Esophagus mucosa (tissue), 1 donor: ENCODE measurements around the gene LEMD3. TPM values are rescaled to one million over a fixed set of nuclear protein-coding genes. Genes with fewer than 3 reads are reported as not detected.

Experiments
- ATAC-seq: fragments of 200-7000 bp; cut with Tn5 transposase; one replicate; pipeline ENCODE4 v1.9.1; 2020
- total RNA-seq: library from RNA; stranded (reverse); gene quantifications from one replicate; pipeline ENCODE4 v1.2.4, GENCODE V29; 2023
- donor health status: DM: yes; HTN: yes; CAD: no.

The LEMD3 gene
- total RNA-seq, 1 donor from 2014 or later: 14.1 TPM

DNA sequence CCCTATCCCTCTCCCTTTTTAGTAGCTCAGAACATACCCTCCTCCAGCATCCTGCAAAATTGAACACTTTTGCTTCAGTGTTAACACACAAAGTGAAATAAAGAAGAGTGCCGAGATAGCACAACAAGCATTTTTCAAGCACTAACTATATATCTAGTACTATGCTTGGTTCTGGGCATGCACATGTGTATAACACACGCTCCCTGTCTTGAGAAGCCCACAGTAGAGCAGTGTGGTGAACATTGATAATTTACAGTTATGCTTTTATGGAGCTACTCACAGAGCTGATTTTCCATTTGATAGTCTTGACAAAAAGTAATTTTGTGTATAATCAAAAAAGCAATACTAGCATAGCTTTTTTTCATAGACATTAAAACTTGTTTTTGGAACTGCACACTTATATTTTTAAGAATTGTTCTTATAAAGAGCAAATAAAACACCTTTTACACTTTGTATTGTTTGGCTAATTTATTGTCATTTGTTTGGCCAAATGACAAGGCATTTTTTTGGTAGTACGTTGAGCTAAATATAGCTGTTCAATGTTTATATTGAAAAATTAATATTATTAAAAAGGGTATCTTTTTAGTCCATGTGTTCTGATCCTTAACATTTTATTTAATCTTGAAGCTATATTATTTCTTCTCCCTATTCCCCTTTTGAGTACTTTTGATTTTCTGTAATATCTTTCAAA, 39.7 kb downstream of the LEMD3 start:
- no peak for ATAC-seq

- no peak for ATAC-seq
Observed at GRCh38 chr12:65209655-65210043, 40.3 kb downstream of the LEMD3 start.

DNA sequence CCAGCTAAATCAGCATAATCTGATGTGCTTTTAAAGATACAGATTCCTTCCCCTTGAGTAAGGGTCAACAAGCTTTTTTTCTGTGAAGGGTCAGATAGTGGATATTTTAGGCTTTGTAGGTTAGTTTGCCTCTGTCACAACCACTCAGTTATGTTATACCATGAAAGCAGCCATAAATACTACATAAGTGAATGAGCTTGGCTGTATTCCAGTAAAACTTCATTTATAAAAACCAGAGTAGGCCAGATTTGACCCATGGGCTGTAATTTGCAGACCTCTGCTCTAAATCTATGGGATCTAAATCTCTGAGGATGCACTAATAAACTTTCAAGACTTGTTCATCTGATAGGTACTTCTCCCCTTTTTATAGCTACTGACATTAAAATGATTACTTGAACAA, 47.7 kb downstream of the LEMD3 start:
- ATAC-seq: no peak

DNA sequence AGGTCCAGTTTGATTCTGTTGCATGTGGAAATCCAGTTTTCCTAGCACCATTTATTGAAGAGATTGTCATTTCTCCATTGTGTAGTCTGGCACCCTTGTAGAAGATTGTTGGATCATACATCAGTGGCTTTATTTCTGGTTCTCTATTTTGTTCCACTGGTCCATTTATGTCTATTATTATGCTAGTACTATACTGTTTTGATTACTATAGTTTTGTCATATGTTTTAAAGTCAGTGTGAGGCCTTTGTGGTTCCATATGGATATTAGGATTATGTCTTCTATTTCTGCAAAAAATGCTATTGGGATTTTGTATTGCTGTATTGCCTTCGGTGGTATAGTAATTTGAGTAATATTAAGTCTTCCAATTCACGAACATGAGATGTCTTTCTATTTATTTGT, 51.4 kb downstream of the LEMD3 start:
- no peak for ATAC-seq

DNA sequence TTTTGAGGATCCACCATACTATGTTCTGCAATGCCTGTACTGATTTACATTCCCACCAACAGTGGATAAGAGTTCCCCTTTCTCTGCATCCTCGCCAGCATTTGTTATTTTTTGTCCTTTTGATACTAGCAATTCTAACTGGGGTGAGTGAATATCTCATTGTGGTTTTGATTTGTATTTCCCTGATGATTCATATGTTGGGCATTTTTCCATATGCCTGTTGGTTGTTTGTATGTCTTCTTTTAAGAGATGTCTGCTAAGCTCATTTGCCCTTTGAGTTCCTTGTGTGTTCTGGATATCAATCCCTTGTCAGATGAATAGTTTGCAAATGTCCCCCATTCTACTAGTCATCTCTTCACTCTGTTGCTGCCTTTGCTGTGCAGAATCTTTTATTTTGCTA, 60.1 kb downstream of the LEMD3 start:
- no peak for ATAC-seq

DNA sequence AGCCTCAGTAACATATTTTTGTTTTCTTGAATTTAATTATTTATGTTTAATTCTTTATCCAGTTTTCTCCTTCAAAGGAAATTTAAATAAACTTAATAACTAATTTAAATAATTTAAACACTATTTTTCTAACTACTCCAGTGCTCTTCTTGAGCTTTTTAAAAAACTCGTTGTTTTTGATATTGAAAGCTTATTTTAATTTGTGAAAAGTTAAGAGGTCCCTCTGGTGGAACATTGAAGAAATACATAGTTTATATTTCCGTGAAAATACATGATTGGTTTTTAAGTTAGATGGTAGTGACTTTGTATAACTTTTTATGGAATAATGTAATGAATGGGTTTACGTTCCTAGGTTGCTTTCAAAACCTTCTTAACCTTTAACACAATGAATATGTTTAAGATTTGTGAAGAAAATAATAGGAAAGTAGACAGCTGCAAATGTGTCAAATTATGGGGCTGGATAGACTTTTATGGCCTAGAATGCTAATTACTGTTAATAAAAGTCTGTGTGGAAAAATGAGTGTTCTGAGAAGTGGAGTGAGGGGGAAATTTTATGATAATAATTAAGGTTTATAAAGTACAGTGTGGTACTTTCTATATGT, 63.2 kb downstream of the LEMD3 start:
- ATAC-seq: no peak

- ATAC-seq: no peak
Observed at GRCh38 chr12:65237153-65237552, 67.8 kb downstream of the LEMD3 start.

DNA sequence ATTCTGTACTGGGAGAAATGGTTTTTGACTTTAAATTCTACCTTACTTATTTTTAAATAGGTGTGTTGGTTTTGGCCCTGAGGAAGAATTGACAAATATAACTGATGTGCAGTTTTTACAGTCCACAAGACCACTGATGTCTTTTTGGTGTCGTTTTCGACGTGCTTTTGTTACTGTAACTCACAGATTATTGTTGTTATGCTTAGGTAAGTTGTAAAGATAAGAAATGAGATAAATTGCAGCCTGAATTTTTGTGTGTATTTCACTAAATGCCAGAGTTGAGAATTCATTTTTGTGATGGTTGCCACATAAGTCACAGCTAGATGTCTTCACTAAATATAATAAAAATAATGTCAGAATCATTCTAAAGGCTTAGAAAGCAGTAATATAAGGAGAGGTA, 69.2 kb downstream of the LEMD3 start:
- ATAC-seq: no peak

- ATAC-seq: no peak
Observed at GRCh38 chr12:65248656-65249633, 79.6 kb downstream of the LEMD3 start.

- ATAC-seq: no peak
Observed at GRCh38 chr12:65252515-65252914, 83.1 kb downstream of the LEMD3 start.

- no peak for ATAC-seq
Observed at GRCh38 chr12:65257986-65258385, 88.6 kb downstream of the LEMD3 start.

DNA sequence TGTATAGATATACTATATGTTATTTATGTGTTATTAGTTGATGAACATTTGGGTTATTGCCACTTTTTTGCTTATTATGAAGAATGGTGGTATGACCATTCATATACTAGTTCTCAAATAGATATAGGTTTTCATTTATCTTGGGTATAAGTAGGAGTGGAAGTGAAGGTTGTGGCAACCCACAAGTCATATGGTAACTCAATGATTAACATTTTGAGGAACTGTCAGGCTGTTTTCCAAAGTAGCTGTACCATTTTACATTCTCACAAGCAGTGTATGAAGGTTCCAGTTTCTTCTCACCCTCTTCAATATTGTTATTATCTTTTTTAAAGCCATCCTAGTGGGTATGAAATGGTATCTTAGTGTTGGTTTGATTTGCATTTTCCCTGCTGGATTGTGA, 90.1 kb downstream of the LEMD3 start:
- ATAC-seq: no peak

DNA sequence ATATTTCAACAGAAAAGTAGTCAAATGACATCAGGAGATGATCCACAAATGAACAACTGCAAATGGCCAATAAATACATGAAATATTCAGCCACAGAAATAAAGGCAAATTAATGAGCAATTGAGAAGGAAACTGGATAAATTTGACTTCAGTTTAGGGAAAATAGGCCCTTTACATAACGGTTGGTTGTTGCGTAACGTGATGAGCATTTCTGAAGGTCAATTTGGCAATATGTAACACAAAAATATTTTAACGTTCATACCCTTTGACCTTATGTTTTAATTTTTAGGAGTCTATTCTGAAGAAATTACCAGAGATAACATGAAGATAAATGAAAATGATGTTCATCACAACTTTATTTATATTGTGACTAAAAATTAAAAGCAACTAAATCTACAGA, 94.4 kb downstream of the LEMD3 start:
- ATAC-seq: no peak

DNA sequence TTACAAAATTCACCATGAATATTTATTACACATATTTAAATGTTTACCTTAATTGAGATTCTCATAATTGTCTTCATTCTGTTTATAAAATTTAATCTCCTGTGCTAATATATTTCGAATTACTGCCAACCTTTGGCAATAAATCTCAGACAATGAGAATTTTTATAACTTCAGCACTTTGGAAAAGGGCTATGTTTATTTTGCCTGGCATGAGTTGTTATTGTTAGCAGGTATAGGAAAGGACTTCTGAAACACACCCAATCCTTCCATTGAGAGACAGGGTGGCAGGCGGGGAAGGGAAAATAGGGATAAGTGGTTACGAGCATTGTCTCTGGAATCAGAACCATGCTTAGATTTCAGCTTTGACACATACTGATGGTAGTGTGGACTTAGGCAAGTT, 97.0 kb downstream of the LEMD3 start:
- ATAC-seq: no peak

- no peak for ATAC-seq
Observed at GRCh38 chr12:65269603-65270002, 100.2 kb downstream of the LEMD3 start.

GRCh38 chr12:65274602-65275272, 105.4 kb downstream of the LEMD3 start:
- no peak for ATAC-seq

GRCh38 chr12:65275627-65276026, 106.2 kb downstream of the LEMD3 start:
- ATAC-seq: no peak

GRCh38 chr12:65276916-65277530, 107.6 kb downstream of the LEMD3 start:
- ATAC-seq: no peak

- peak; percentile 8 for ATAC-seq
Observed at GRCh38 chr12:65277994-65278575, 108.7 kb downstream of the LEMD3 start.

DNA sequence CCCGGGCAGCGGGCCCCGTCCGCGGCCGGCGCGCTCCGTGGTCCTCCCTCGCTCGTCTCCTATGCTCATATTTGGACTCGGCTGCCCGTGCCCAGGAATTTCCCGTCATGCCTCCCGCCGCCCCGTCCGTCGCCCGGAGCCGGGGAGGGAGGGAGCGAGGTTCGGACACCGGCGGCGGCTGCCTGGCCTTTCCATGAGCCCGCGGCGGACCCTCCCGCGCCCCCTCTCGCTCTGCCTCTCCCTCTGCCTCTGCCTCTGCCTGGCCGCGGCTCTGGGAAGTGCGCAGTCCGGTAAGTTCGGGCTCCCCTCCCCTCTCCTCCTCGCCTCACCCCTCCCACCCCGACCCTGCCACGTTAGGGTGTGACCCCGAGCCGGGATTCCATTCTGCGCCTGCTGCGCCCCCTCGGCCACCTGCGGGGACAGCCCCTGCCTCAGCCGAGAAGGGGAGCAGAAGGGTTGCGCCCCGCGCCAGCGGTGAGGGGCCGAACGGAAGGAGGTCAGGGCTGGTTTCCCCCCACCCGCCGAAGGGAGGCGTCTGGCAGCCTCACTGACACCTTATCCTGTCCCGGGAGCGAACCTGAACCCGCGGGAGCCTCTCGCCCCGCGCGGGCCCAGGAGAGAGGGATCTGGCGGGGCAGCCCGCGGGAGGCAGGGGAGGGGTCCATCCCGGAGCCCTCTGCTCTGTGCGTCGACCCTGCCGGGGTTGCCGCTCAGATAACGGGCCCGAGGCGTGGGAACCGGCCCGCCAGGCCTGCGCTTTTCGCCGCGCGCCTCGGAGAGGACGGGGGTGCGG, 109.4 kb downstream of the LEMD3 start, which contains the start of gene MSRB3:
Gene MSRB3 (plus strand): TSS at position 108 of the 793 bp plus-strand sequence. CDS start 29,897 bp downstream, outside the sequence.
- peak; percentile 56 for ATAC-seq
